Fibroblast of lung (primary cell): ENCODE measurements around the gene ITGBL1. TPM values are rescaled to one million over a fixed set of nuclear protein-coding genes. Genes with fewer than 3 reads are reported as not detected.

Source experiments
- DNase-seq, 2 donors: peaks; one replicate each; pipeline versions ENCODE4 v3.0.0 to v3.0.0-alpha.2; 2010; ENCODE audit warnings: low read depth in 2 of 2
- H2AFZ ChIP-seq: 2 replicates; pipeline ENCODE4 v1.5.1; 2012; ENCODE audit warnings: low read length, control low read depth, inconsistent platforms
- H3K27ac ChIP-seq: 2 replicates; pipeline ENCODE4 v1.5.1; 2011; ENCODE audit warnings: low read length, control low read depth; ENCODE audit not compliant: insufficient read depth
- H3K27me3 ChIP-seq: 2 replicates; pipeline ENCODE4 v1.5.1; 2011; ENCODE audit warnings: mild to moderate bottlenecking, low read length; ENCODE audit not compliant: control insufficient read depth, insufficient read depth
- H3K36me3 ChIP-seq: 2 replicates; pipeline ENCODE4 v1.5.1; 2011; ENCODE audit warnings: low read length; ENCODE audit not compliant: control insufficient read depth, insufficient read depth
- H3K4me1 ChIP-seq: 2 replicates; pipeline ENCODE4 v1.5.1; 2011; ENCODE audit warnings: low read length; ENCODE audit not compliant: control insufficient read depth, insufficient read depth; ENCODE audit errors: extremely low read depth
- H3K4me2 ChIP-seq: 2 replicates; pipeline ENCODE4 v1.5.1; 2011; ENCODE audit warnings: low read length, control low read depth; ENCODE audit not compliant: insufficient read depth; ENCODE audit errors: extremely low read depth
- H3K4me3 ChIP-seq, 4 experiments: fragments of 200-600 bp in 1 of 4; sonication (generic) in 1 of 4; replicated peaks in 1 of 4; 2 replicates each; pipeline ENCODE4 v1.5.1; 2011 to 2016; ENCODE audit warnings: low read length in 4 of 4, low read depth in 3 of 4, mild to moderate bottlenecking in 3 of 4, control low read depth in 2 of 4, inconsistent platforms in 1 of 4, mixed read lengths in 1 of 4; ENCODE audit not compliant: insufficient read depth in 1 of 4; ENCODE audit errors: control extremely low read depth in 1 of 4
- H3K79me2 ChIP-seq: 2 replicates; pipeline ENCODE4 v1.5.1; 2012; ENCODE audit warnings: mild to moderate bottlenecking, low read length, inconsistent platforms; ENCODE audit not compliant: control insufficient read depth, insufficient read depth
- H3K9ac ChIP-seq: 2 replicates; pipeline ENCODE4 v1.5.1; 2011; ENCODE audit warnings: mild to moderate bottlenecking, low read length, control low read depth; ENCODE audit not compliant: insufficient read depth
- H3K9me3 ChIP-seq: 2 replicates; pipeline ENCODE4 v1.5.1; 2012; ENCODE audit warnings: low read depth, low read length; ENCODE audit not compliant: control insufficient read depth, insufficient read depth
- H4K20me1 ChIP-seq: 2 replicates; pipeline ENCODE4 v1.5.1; 2011; ENCODE audit warnings: low read length; ENCODE audit not compliant: control insufficient read depth, insufficient read depth; ENCODE audit errors: extremely low read depth
- EZH2 ChIP-seq: IDR thresholded peaks from 2 replicates; pipeline ENCODE4 v1.5.1; 2012; ENCODE audit warnings: low read length, control low read depth, mild to moderate bottlenecking; ENCODE audit errors: missing control alignments
- polyA plus RNA-seq, 2 donors: library from polyadenylated mRNA; depleted of rRNA in 1 of 2; stranded (reverse) in 1 of 2; unstranded in 1 of 2; fragments of >200 nt; gene quantifications; 2 replicates each; pipeline ENCODE4 v1.2.1, GENCODE V29; 2011 to 2012; ENCODE audit warnings: missing spikeins in 1 of 2
- total RNA-seq: library from RNA; depleted of rRNA; stranded (reverse); fragments of >200 nt; gene quantifications from 2 replicates; pipeline ENCODE4 v1.2.1, GENCODE V29; 2014
- TF ChIP-seq, protein P1 (sequence below), 2 donors: IDR thresholded peaks in 1 of 2; conservative IDR thresholded peaks in 1 of 2; 1 replicate in 1 of 2; 2 replicates in 1 of 2; pipeline ENCODE4 v1.5.1; 2011 to 2012; ENCODE audit warnings: low read length in 2 of 2, control low read depth in 1 of 2, inconsistent platforms in 1 of 2, low read depth in 1 of 2, mild to moderate bottlenecking in 1 of 2

Gene ITGBL1
- total and polyA plus RNA-seq, 2 donors (not counting 1 experiment from before 2014, with no cell fraction given), result 45.1 to 87.4 TPM

DNA sequence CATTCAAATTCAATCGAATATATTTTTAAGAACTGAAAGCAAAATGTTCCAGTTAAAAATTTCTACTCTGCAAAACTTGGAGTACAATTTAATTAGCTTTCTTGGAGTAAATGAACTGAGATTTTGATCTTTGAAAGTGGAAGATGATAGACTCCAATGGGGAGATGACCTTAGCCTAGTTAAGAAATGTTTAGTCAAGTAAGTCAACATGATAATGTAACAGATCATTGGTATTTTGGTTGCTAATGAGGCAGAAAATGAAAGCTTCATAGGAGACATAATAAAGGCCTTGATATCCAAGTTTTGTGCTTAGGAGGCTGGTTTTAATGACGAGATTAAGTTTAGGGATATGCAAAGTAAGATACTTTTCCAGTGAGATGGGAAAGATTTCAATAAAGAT, 181.7 kb downstream of the ITGBL1 start:
- Histone ChIP-seq H3K27me3 (no peaks in the 10 kb centered on the region), H3K4me1 (no peaks in the 10 kb centered on the region), H3K9me3 (no peaks in the 10 kb centered on the region), H4K20me1 (no peaks in the 10 kb centered on the region), H2AFZ (no peak overlapping the region), H3K9ac (no peak overlapping the region), H3K4me2 (no peak overlapping the region), H3K27ac (no peak overlapping the region), H3K36me3 (no peaks in the 10 kb centered on the region), H3K79me2 (no peaks in the 10 kb centered on the region), H3K4me3 (no peak overlapping the region)
- no peak for TF ChIP-seq EZH2
- TF ChIP-seq, protein P1, sequence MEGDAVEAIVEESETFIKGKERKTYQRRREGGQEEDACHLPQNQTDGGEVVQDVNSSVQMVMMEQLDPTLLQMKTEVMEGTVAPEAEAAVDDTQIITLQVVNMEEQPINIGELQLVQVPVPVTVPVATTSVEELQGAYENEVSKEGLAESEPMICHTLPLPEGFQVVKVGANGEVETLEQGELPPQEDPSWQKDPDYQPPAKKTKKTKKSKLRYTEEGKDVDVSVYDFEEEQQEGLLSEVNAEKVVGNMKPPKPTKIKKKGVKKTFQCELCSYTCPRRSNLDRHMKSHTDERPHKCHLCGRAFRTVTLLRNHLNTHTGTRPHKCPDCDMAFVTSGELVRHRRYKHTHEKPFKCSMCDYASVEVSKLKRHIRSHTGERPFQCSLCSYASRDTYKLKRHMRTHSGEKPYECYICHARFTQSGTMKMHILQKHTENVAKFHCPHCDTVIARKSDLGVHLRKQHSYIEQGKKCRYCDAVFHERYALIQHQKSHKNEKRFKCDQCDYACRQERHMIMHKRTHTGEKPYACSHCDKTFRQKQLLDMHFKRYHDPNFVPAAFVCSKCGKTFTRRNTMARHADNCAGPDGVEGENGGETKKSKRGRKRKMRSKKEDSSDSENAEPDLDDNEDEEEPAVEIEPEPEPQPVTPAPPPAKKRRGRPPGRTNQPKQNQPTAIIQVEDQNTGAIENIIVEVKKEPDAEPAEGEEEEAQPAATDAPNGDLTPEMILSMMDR (conservative IDR thresholded peaks at IDR 0.05 in 1 of 2, IDR thresholded peaks at IDR 0.05 in 1 of 2; ENCODE audit: low read depth in 1 of 2, low read length in 2 of 2), result no peak
- no peak for DNase-seq

DNA sequence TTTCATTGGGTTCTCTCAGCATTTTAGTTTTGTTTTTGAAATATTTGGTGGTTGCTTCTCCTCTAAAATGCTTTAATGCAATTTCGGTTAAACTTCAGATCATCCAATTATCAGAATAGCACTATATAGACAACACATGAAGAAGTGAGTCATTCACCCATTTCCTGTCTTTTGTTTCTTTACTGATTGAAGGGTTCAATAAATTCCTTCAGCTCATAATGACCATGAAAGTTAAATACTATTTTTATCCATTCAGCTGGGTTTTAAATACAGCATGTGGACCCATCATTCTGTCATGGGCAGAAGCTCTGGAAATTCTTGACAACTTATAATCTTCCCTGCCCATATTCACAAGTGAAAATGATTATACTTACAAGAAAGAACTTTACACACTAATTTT, 187.2 kb downstream of the ITGBL1 start:
- Histone ChIP-seq H3K27ac (no peak overlapping the region), H4K20me1 (no peaks in the 10 kb centered on the region), H2AFZ (no peak overlapping the region), H3K27me3 (no peaks in the 10 kb centered on the region), H3K36me3 (no peaks in the 10 kb centered on the region), H3K4me3 (no peak overlapping the region), H3K9ac (no peak overlapping the region), H3K9me3 (no peaks in the 10 kb centered on the region), H3K4me2 (peak overlapping the region; percentile 8), H3K79me2 (no peaks in the 10 kb centered on the region), H3K4me1 (peaks cover 9% of the 10 kb centered on the region)
- no peak for TF ChIP-seq EZH2
- TF ChIP-seq, protein P1 (conservative IDR thresholded peaks at IDR 0.05 in 1 of 2, IDR thresholded peaks at IDR 0.05 in 1 of 2; ENCODE audit: low read depth in 1 of 2, low read length in 2 of 2), result no peak
- no peak for DNase-seq

DNA sequence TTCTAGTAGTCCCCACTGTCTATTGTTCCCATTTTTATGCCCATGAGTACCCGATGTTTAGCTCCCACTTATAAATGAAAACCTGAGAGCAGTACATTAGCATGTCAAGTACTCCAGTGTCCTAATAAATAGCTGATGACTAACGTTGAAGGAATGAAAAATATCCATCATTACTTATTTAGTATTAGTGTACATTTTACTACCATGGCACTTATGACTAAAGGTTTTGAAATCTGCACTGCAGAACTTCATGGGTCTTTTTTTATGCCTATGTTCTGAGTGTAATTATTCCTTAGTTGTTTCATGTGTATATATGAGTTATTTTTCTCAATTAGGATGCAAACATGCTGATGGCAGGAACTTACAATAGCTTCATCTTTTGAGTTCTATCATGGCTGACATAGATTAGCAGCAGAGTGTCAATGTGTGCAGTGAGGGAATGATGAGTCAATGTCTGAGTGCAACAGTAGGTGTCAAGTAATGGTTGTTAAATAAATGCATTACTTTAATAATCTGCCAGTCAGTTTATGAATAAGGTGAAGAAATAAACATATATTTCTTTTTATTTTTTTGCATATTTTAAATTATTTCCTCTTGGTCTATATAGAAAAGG, 188.4 kb downstream of the ITGBL1 start:
- Histone ChIP-seq H4K20me1 (no peaks in the 10 kb centered on the region), H2AFZ (no peak overlapping the region), H3K9ac (no peak overlapping the region), H3K27me3 (no peaks in the 10 kb centered on the region), H3K4me2 (peak overlapping the region; percentile 65), H3K27ac (no peak overlapping the region), H3K4me3 (no peak overlapping the region), H3K9me3 (no peaks in the 10 kb centered on the region), H3K79me2 (no peaks in the 10 kb centered on the region), H3K36me3 (no peaks in the 10 kb centered on the region), H3K4me1 (peaks cover 9% of the 10 kb centered on the region)
- peak; percentile 74 to 84 for DNase-seq
- TF ChIP-seq, protein P1 (conservative IDR thresholded peaks at IDR 0.05 in 1 of 2, IDR thresholded peaks at IDR 0.05 in 1 of 2; ENCODE audit: low read depth in 1 of 2, low read length in 2 of 2), result no peak
- no peak for TF ChIP-seq EZH2
